Measurements from ENCODE around the gene ANP32B.
"Not testable (repeated sequence)": the region's sequence is repeated elsewhere in the genome, so short reads cannot be mapped to it uniquely, and the experiment has no call there.

Gene ANP32B

DNA sequence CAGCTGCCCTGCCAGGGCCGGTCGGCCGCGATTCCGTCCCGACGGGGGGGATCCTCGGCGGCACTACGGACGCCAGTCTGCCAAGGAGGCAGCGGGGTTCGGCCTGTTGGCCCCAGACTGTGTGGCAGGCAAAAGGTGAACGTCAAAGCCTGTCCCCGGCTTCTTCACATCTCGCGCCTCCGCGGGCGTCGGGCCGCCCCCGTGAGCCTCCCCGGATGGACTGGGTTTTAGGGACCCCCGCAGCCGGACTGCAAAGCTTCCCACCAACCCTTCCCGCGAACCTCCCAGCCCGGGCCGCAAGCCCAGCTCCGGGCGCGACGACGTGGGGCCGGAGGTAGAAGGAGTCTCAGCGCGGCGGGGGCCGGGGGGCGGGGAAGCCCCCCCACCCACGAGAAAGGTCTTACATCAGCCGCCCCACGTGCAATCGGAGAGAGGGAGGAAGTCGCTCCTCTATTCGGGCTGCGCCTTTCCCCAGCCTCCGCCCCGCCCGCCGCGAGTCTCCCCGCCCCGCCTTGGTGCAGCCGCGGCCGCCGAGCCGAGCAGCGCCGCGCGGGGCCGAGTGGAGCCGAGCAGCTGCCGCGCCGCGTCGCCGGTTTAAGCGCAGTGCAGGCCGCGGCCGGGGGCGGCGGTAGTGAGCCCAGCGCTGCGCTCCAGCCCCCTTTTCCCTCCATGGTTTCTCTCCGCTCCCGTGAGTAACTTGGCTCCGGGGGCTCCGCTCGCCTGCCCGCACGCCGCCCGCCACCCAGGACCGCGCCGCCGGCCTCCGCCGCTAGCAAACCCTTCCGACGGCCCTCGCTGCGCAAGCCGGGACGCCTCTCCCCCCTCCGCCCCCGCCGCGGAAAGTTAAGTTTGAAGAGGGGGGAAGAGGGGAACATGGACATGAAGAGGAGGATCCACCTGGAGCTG is at the start of gene ANP32B:
TSS of gene ANP32B (plus strand) at position 659 of the 906 bp plus-strand sequence. CDS start at position 874, 215 bp downstream.
- DNase-seq = peak; percentile 92

DNA sequence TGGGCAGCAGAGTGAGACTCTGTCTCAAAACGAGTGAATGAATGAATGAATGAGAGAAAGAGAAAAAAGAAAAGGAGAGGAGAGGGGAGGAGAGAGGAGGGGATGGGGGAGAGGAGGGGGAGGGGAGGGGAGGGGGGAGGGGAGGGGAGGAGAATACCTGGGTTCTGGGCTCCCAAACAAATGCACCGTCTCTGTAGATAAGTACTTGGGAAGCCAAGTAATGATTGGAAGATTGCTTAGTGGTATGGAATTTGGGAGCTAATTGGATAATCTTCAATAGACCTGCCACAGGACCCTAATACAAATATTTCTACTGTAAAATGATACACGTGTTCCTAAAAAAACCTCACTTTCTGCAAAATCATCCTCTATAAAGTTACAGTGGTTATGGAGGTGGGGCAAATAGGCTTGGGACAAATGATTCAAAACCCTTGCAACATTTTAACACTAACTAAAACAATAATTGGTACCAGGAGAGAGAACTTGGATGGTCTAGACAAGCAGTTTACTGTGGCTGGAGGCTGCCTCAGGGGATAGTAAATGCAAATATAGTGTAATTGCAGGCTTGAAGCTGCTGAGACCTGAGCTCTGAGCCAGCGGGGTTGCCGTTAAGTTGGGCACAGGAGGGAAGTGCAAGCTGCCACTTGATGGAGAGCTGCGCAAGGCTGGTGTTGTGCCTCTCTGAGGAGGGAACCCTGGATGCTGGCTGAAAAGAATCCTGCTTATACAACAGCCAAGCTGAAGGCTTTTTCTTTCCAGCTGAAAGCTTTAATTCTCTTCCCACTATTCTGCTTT is 48.6 kb upstream of the ANP32B start:
- no peak for DNase-seq

GRCh38 chr9:97935276-97935675 is 47.9 kb upstream of the ANP32B start:
- DNase-seq = no peak

DNA sequence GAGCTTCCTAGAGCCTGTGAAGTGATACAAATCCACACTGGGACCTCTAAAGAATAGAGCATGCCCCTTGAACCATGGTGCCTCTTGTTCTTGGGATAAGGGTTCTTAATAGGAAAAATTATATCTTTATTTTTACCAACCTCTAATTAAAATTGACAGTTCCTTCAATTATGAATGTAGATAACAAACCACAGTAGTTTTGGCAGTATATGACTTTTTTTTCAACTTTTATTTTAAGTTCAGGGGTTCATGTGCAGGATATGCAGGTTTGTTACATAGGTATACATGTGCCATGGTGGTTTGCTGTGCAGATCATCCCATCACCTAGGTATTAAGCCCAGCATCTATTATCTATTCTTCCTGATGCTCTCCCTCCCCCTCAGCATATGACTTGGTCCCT is 46.1 kb upstream of the ANP32B start:
- DNase-seq = no peak

GRCh38 chr9:97938081-97938644 is 45.0 kb upstream of the ANP32B start, which contains the start of gene HEMGN:
Gene HEMGN, minus strand, starts transcription at chr9:97938172. Its CDS starts 36 bp downstream, at chr9:97938136.
- no peak for DNase-seq

DNA sequence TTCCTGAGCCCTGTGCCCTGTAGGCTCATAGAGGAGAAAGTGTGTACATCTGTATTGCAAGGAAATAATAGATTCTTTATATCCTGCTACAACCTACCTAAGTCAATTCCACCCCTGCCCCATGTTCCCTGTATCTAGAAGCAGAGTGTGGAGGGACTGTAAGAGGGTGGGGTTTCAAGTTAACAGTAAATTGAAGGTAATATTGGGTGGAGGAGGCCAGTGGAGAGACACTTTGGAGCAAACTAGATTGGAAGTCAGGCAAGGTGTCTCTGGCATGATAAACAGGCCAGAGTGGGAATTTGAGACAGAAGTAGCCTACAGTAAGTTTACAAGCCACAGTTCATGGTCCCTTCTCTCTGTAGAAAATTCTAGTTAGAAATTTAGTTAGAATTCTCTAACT is 42.9 kb upstream of the ANP32B start:
- no peak for DNase-seq

- no peak for DNase-seq
Observed at GRCh38 chr9:97940741-97941140, 42.4 kb upstream of the ANP32B start.

DNA sequence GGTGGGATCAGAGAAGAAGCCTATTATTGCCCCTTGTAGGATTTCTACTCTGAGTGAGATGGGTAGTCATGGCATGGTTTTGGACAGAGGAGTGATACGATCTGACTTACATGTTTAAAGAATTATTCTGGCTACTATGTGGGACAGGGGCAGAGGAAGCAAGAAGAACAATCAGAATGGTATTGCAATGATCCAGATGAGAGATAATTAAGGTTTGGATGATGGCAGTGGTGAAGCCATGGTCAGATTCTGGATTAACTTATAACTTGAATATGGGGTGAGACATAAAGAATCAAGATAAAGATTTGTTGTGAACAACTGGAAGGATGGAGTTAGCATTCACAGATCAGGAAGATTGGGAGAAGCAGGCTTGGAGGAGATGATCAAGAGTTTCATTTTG is 41.8 kb upstream of the ANP32B start:
- DNase-seq = no peak

- no peak for DNase-seq
Observed at GRCh38 chr9:97943308-97943855, 39.8 kb upstream of the ANP32B start.

DNA sequence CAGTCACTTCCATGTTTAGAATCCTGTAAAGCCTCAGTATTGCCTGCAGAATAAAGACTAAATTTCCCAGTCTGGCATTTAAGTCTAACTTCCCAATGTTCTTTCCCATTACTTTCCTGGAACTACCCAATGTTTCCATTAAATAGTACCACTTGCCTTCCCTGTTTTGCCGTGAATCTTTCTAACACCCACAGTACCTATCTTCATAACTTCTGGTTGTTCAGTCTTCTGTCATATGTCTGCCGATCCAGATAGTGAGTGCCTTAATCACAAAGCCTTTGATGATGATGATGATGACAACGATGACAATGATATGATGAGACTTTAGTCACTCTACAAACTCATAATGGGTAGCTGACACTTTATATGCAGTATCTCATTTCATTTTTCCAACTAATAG is 38.5 kb upstream of the ANP32B start:
- no peak for DNase-seq

GRCh38 chr9:97945470-97945869 is 37.7 kb upstream of the ANP32B start:
- DNase-seq = not testable (repeated sequence)

DNA sequence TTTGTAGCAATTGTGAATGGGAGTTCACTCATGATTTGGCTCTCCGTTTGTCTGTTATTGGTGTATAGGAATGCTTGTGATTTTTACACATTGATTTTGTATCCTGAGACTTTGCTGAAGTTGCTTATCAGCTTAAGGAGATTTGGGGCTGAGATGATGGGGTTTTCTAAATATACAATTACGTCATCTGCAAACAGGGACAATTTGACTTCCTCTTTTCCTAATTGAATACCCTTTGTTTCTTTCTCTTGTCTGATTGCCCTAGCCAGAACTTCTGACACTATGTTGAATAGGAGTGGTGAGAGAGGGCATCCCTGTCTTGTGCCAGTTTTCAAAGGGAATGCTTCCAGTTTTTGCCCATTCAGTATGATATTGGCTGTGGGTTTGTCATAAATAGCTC is 36.0 kb upstream of the ANP32B start:
- DNase-seq = not testable (repeated sequence)

DNA sequence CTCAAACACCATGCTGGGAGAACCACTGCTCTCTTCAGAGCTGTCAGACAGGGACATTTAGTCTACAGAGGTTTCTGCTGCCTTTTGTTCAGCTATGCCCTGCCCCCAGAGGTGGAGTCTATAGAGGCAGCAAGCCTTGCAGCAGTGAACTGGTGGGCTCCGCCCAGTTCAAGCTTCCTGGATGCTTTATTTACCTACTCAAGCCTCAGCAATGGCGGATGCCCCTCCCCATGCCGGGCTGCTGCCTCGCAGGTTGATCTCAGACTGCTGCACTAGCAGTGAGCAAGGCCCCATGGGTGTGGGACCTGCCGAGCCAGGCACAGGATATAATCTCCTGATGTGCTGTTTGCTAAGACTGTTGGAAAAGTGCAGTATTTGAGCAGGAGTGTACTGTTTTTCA is 32.3 kb upstream of the ANP32B start:
- not testable (repeated sequence) for DNase-seq

- DNase-seq = peak; percentile 14
Observed at GRCh38 chr9:97954550-97954989, 28.6 kb upstream of the ANP32B start.

DNA sequence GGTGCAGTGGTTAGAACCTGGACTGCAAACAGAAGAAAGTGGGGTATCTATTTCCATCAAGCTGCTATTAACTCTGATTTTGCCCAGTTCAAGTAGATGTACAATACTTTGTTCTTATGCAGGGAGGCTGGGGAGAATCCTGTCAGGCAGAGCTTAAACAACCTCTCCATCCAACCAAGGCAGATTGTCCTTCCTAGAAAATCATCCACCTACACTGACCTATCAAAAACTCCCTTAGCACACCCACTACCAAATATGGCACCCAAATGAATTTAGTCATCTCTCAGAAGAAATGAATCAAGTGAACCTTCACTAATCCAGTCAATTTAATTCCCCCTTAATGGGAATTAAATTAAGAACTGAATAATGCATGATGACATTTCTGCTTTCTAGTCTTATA is 26.8 kb upstream of the ANP32B start:
- DNase-seq = no peak

GRCh38 chr9:97958812-97959511 is 24.2 kb upstream of the ANP32B start:
- peak; percentile 80 for DNase-seq

DNA sequence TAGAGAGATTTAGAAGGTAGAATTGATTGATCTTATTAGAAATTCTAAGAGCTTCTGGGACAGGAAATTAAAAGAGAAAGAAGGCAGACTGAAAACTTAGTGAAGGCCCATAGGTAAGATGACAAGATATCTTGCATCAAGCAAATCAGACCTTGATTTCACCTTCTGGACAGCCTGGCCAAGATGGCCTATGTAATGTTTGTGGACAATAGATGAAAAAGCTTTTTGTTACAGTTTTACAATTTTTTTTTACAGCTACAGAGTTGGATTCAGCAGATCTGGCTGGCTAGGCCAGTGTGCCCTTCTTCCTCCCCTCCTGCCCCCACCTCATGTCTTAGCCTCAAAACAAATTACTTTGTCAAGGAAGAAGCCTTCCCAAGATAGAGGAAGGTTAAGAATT is 23.6 kb upstream of the ANP32B start:
- DNase-seq = no peak

DNA sequence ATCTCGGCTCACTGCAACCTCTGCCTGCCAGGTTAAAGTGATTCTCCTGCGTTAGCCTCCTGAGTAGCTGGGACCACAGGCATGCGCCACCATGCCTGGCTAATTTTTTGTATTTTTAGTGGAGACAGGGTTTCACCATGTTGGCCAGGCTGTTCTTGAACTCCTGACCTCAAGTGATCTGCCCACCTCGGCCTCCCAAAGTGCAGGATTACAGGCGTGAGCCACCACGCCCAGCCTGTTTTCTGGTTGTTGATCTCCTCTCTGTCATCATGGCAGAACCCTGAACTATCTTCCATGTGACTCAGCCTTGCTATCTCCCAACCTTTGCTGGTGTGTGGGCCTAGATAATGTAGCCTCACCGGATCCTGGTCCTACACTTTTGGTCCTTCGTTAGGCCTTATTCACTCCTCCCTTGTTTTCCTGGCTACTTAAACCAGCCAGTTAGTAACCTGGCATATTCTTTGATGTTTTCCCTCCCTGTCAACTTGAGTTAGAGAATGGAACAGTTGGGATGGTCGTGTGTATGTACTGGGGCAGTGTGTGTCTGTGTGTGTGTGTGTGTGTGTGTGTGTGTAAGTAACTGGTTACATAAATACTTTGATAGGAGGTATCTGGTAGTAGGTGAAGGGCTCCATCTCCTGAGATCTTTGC is 22.3 kb upstream of the ANP32B start:
- DNase-seq = not testable (repeated sequence)

- no peak for DNase-seq
Observed at GRCh38 chr9:97961361-97961760, 21.8 kb upstream of the ANP32B start.

- DNase-seq = no peak
Observed at GRCh38 chr9:97962136-97962535, 21.0 kb upstream of the ANP32B start.

GRCh38 chr9:97962575-97962974 is 20.6 kb upstream of the ANP32B start:
- no peak for DNase-seq

- DNase-seq = no peak
Observed at GRCh38 chr9:97963232-97963631, 19.9 kb upstream of the ANP32B start.

All from HCEC 1CT (cell line).